A549 (cell line): ENCODE measurements around the gene EFCAB7. TPM values are rescaled to one million over a fixed set of nuclear protein-coding genes. Genes with fewer than 3 reads are reported as not detected.

Source experiments
- ATAC-seq, 2 experiments: fragments of 200-7000 bp in 1 of 2; fragments of >200 bp in 1 of 2; cut with Nextera tagmentation in 1 of 2; cut with Tn5 transposase in 1 of 2; 3 replicates each; pipeline versions ENCODE4 v1.8.0 to v1.9.1; 2018 to 2020; ENCODE audit warnings: mild to moderate bottlenecking in 1 of 2, moderate library complexity in 1 of 2
- CTCF ChIA-PET: fragments of 300-600 bp; sonication (Branson Sonifier 250); formaldehyde crosslinking; extraction: SDS; loops from one replicate; lab custom pipeline; 2021; ENCODE audit warnings: antibody characterized with exemption, inconsistent platforms; lab: Yijun Ruan, JAX
- POLR2A ChIA-PET: fragments of 350-600 bp; formaldehyde crosslinking; extraction: SDS; loops from one replicate; lab custom pipeline; 2021; ENCODE audit warnings: antibody characterized with exemption, inconsistent platforms; lab: Yijun Ruan, JAX
- DNase-seq, 2 experiments: peaks; one replicate each; pipeline versions ENCODE4 v3.0.0 to v3.0.0-alpha.2; 2011 to 2016; ENCODE audit warnings: low read depth in 1 of 2, low spot score in 1 of 2
- FAIRE-seq: peaks from 2 replicates; lab custom pipeline; 2011; peaks lifted over from hg19 to GRCh38; lab: Jason Lieb, UNC
- H3K27ac ChIP-seq, 2 experiments: fragments of >200 bp; sonication (Bioruptor Twin); formaldehyde crosslinking; 3 replicates each; pipeline ENCODE4 v1.5.1; 2016 to 2017
- H3K4me1 ChIP-seq: fragments of >200 bp; sonication (Bioruptor Twin); formaldehyde crosslinking; 3 replicates; pipeline ENCODE4 v1.6.1; 2016
- H3K4me2 ChIP-seq: fragments of >200 bp; sonication (Bioruptor Twin); formaldehyde crosslinking; 3 replicates; pipeline ENCODE4 v1.6.1; 2016
- H3K4me3 ChIP-seq: fragments of >200 bp; sonication (Bioruptor Twin); formaldehyde crosslinking; 3 replicates; pipeline ENCODE4 v1.5.1; 2016
- H3K9me3 ChIP-seq: fragments of >200 bp; sonication (Bioruptor Twin); formaldehyde crosslinking; 3 replicates; pipeline ENCODE4 v1.6.1; 2016
- BHLHE40 ChIP-seq: IDR thresholded peaks from 2 replicates; pipeline ENCODE4 v1.6.1; 2012; ENCODE audit warnings: low read depth, low read length, inconsistent platforms
- CBX2 ChIP-seq: fragments of 200-600 bp; sonication (generic); IDR thresholded peaks from 2 replicates; pipeline ENCODE4 v1.6.1; 2016; ENCODE audit warnings: low read depth, mild to moderate bottlenecking, borderline replicate concordance
- CBX8 ChIP-seq: fragments of 200-600 bp; sonication (generic); IDR thresholded peaks from 2 replicates; pipeline ENCODE4 v1.6.1; 2016
- CEBPB ChIP-seq, 2 experiments: fragments of >200 bp in 1 of 2; sonication (Bioruptor Twin) in 1 of 2; formaldehyde crosslinking in 1 of 2; IDR thresholded peaks; 2 replicates each; pipeline ENCODE4 v1.6.1; 2012 to 2016
- EHMT2 ChIP-seq: fragments of 200-600 bp; sonication (generic); IDR thresholded peaks from 2 replicates; pipeline ENCODE4 v1.6.1; 2016; ENCODE audit warnings: antibody characterized with exemption, low read depth, mild to moderate bottlenecking, moderate library complexity
- ELK1 ChIP-seq: fragments of 150-350 bp; IDR thresholded peaks from 2 replicates; pipeline ENCODE4 v1.6.1; 2014; ENCODE audit warnings: low read depth, mild to moderate bottlenecking, low read length
- HEYL ChIP-seq: fragments of 250-450 bp; sonication (Bioruptor Pico); IDR thresholded peaks from 2 replicates; pipeline ENCODE4 v1.8.0; 2021; ENCODE audit warnings: mild to moderate bottlenecking, moderate library complexity
- HOXB5 ChIP-seq: fragments of 250-450 bp; sonication (Bioruptor Pico); IDR thresholded peaks from 2 replicates; pipeline ENCODE4 v1.5.0; 2020; ENCODE audit warnings: mild to moderate bottlenecking, moderate library complexity
- JUNB ChIP-seq: fragments of >200 bp; sonication (Bioruptor Twin); formaldehyde crosslinking; IDR thresholded peaks from 2 replicates; pipeline ENCODE4 v1.6.1; 2016
- MYC ChIP-seq: IDR thresholded peaks from 2 replicates; pipeline ENCODE4 v1.6.1; 2012; ENCODE audit warnings: mild to moderate bottlenecking, inconsistent platforms, low read length, improper control_type of control experiment, borderline replicate concordance
- NFE2L2 ChIP-seq: fragments of 150-350 bp; conservative IDR thresholded peaks from 2 replicates; pipeline ENCODE4 v1.6.1; 2014; ENCODE audit warnings: low read length
- PBX3 ChIP-seq: IDR thresholded peaks from 2 replicates; pipeline ENCODE4 v1.6.1; 2012
- PHF8 ChIP-seq: fragments of 200-600 bp; sonication (generic); IDR thresholded peaks from 2 replicates; pipeline ENCODE4 v1.6.1; 2016; ENCODE audit warnings: low read depth, mild to moderate bottlenecking, antibody characterized with exemption, moderate library complexity, borderline replicate concordance
- POLR2A ChIP-seq: IDR thresholded peaks from 2 replicates; pipeline ENCODE4 v1.6.1; 2012; ENCODE audit warnings: mild to moderate bottlenecking, low read length
- POLR2AphosphoS2 ChIP-seq: conservative IDR thresholded peaks from 2 replicates; pipeline ENCODE4 v1.6.1; 2012; ENCODE audit warnings: low read length, improper control_type of control experiment, inconsistent platforms
- RCOR1 ChIP-seq: fragments of 150-350 bp; IDR thresholded peaks from 2 replicates; pipeline ENCODE4 v1.6.1; 2014; ENCODE audit warnings: antibody characterized with exemption, low read length, low read depth
- REST ChIP-seq: fragments of 200-600 bp; sonication (generic); IDR thresholded peaks from 2 replicates; pipeline ENCODE4 v1.6.1; 2016; ENCODE audit warnings: antibody characterized with exemption, mild to moderate bottlenecking, moderate library complexity
- TFCP2L1 ChIP-seq: fragments of 250-450 bp; sonication (Bioruptor Pico); IDR thresholded peaks from 2 replicates; pipeline ENCODE4 v1.5.0; 2021; ENCODE audit warnings: mild to moderate bottlenecking
- WGBS: methylation state at CpG from one replicate; pipeline ENCODE4 v1.1.6; 2017; ENCODE audit errors: missing lambda C conversion rate; 5-methylcytosine and 5-hydroxymethylcytosine counted together
- polyA plus RNA-seq, 4 experiments: library from polyadenylated mRNA; depleted of rRNA in 3 of 4; stranded (reverse); fragments of >200 nt; fragmentation: RNase III in 1 of 4; extraction: RNeasy Plus Mini Kit Qiagen cat#74134 plus additional on column Dnase treatment in 1 of 4; gene quantifications; 2 replicates in 3 of 4; 3 replicates in 1 of 4; pipeline ENCODE4 v1.2.3, GENCODE V29; 2011 to 2017
- TF ChIP-seq, protein P1 (sequence below): fragments of >200 bp; sonication (Bioruptor Twin); formaldehyde crosslinking; IDR thresholded peaks from 2 replicates; pipeline ENCODE4 v1.6.1; 2016

Gene EFCAB7
- polyA plus RNA-seq, 2 of the 4 experiments (the other 2 are of a cell fraction) = 4.6 to 5.6 TPM

- TF ChIP-seq JUNB (no peak), CEBPB (IDR thresholded peaks at IDR 0.05) (no peak), CBX8 (no peak)
- TF ChIP-seq, all 56 proteins: peak for 0
Observed at GRCh38 chr1:63486629-63487028, 36.7 kb upstream of the EFCAB7 start (continued).

- Histone ChIP-seq H3K9me3 (no peaks in the 10 kb centered on the region), H3K4me3 (no peak overlapping the region), H3K27ac (no peak overlapping the region)
- FAIRE-seq = no peak
- CTCF ChIA-PET = no interaction called here
- WGBS = 82% methylated on average over 8 of the region's 8 CpGs
- no peak for ATAC-seq
- TF ChIP-seq POLR2A = no peak
- no peak for TF ChIP-seq CBX2
- no peak for TF ChIP-seq HEYL
- TF ChIP-seq CEBPB (IDR thresholded peaks at IDR 0.05) = no peak
- no peak for TF ChIP-seq MYC
- TF ChIP-seq PHF8 = no peak
- TF ChIP-seq, all 56 proteins: peak for 0
- DNase-seq = no peak
- H3K4me2 ChIP-seq = no peak overlapping the region
- POLR2A ChIA-PET = no interaction called here
- H3K4me1 ChIP-seq = no peaks in the 10 kb centered on the region
Observed at GRCh38 chr1:63487336-63488065, 35.8 kb upstream of the EFCAB7 start.

DNA sequence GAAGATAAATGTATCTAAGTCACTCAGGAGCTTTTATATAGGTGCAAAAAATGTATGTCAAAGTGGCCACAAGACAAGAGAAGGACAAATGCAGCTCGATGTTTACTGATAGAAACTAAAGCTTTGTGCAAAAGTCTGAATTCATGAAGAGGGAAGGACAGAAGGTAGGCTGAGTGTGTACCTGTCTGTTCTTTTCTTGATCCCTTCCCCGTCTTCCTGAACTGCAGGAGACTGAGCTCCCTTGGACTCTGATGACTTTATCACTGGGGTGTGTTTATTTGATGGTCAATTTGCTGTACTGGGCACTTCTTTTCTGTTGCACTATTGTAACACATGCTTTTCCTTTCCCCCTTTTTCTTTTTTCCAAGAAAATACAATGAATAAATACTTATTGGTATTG lies 25.7 kb upstream of the EFCAB7 start:
- Histone ChIP-seq H3K9me3 (no peaks in the 10 kb centered on the region), H3K4me3 (no peak overlapping the region), H3K4me1 (no peaks in the 10 kb centered on the region), H3K27ac (no peak overlapping the region)
- CTCF ChIA-PET = no interaction called here
- FAIRE-seq (no peak), ATAC-seq (no peak)
- TF ChIP-seq POLR2AphosphoS2 = no peak
- no peak for TF ChIP-seq REST
- TF ChIP-seq RCOR1 = no peak
- TF ChIP-seq TFCP2L1 (CRISPR knock-in tag) = no peak
- no peak for TF ChIP-seq CEBPB (IDR thresholded peaks at IDR 0.05)
- TF ChIP-seq NFE2L2 = no peak
- TF ChIP-seq BHLHE40 = no peak
- no peak for TF ChIP-seq POLR2A
- TF ChIP-seq, protein P1, sequence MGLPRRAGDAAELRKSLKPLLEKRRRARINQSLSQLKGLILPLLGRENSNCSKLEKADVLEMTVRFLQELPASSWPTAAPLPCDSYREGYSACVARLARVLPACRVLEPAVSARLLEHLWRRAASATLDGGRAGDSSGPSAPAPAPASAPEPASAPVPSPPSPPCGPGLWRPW = no peak
- no peak for TF ChIP-seq ELK1
- TF ChIP-seq EHMT2 = no peak
- TF ChIP-seq MYC = no peak
- TF ChIP-seq PBX3 = no peak
- TF ChIP-seq HOXB5 (CRISPR knock-in tag) = no peak
- TF ChIP-seq, all 56 proteins: peak for 0
- no peak overlapping the region for H3K4me2 ChIP-seq
- DNase-seq = no peak
- POLR2A ChIA-PET = no interaction called here
- WGBS = 89% methylated on average over 2 of the region's 2 CpGs
